Measurements from ENCODE around the gene SORCS2.

Gene SORCS2

DNA sequence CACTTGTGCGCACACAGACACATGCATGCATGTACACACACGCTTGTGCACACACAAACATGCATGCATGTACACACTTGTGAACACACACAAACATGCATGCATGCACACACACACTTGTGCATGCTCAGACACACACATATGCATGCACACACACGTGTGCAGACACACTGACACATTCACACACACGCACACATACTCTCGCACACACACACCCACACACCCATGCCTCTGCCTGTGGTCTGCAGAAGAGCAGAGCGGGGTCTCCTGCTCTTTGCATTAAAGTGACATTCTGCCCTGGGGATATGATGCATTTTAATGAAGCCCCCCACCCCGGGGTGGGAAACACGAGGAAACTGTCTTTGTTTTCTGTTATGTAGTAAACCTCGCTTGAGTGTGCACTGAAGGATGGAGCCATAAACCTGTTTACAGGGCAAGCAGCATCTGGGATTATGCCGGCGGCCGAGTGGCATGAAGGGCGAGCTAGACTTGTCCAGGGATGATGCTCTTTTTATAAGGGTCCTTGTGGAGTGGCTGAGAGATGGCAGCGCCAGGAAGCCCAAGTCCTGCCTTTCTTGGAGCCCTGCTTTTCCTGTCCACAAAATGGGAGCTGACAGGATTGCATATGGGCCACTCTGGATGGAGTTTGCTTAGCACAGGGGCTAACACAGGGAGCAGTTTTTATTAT lies 224.6 kb downstream of the SORCS2 start:
- in situ Hi-C loops (cut with MboI; ENCODE audit: low sequenced_read_pairs, unreplicated experiment): no loop called here
- TF ChIP-seq, protein P1, sequence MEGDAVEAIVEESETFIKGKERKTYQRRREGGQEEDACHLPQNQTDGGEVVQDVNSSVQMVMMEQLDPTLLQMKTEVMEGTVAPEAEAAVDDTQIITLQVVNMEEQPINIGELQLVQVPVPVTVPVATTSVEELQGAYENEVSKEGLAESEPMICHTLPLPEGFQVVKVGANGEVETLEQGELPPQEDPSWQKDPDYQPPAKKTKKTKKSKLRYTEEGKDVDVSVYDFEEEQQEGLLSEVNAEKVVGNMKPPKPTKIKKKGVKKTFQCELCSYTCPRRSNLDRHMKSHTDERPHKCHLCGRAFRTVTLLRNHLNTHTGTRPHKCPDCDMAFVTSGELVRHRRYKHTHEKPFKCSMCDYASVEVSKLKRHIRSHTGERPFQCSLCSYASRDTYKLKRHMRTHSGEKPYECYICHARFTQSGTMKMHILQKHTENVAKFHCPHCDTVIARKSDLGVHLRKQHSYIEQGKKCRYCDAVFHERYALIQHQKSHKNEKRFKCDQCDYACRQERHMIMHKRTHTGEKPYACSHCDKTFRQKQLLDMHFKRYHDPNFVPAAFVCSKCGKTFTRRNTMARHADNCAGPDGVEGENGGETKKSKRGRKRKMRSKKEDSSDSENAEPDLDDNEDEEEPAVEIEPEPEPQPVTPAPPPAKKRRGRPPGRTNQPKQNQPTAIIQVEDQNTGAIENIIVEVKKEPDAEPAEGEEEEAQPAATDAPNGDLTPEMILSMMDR (IDR thresholded peaks at IDR 0.05; ENCODE audit: borderline replicate concordance, control extremely low read depth, extremely low read depth, insufficient read depth, missing control alignments): no peak
- DNase-seq (ENCODE audit: low spot score): no peak

DNA sequence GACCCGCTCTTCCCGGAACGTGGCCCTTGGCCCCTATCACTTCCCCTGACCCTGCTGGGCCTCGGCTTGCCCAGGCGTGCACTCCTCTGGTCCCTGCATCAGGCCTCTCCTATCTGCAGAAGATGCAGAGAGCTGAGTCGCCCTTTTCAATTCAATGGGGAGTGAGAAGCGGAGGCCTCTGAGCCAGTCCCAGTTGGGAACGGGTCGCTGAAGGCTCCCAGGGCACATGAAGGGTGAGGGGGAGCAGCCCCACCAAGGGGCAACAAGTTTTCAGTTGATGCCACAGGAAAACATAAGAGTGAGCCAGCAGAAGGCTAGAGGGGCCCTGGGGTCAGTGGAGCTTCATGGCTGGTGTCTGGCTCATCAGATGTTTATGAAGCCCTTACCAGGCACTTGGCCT lies 225.3 kb downstream of the SORCS2 start:
- no peak for DNase-seq (ENCODE audit: low spot score)
- in situ Hi-C loops (cut with MboI; ENCODE audit: low sequenced_read_pairs, unreplicated experiment): no loop called here
- TF ChIP-seq, protein P1 (IDR thresholded peaks at IDR 0.05; ENCODE audit: borderline replicate concordance, control extremely low read depth, extremely low read depth, insufficient read depth, missing control alignments): no peak

- in situ Hi-C loops (cut with MboI; ENCODE audit: low sequenced_read_pairs, unreplicated experiment): no loop called here
- TF ChIP-seq, protein P1 (IDR thresholded peaks at IDR 0.05; ENCODE audit: borderline replicate concordance, control extremely low read depth, extremely low read depth, insufficient read depth, missing control alignments): no peak
- no peak for DNase-seq (ENCODE audit: low spot score)
These were observed 226.0 kb downstream of the SORCS2 start for GRCh38 chr4:7418131-7418943.

DNA sequence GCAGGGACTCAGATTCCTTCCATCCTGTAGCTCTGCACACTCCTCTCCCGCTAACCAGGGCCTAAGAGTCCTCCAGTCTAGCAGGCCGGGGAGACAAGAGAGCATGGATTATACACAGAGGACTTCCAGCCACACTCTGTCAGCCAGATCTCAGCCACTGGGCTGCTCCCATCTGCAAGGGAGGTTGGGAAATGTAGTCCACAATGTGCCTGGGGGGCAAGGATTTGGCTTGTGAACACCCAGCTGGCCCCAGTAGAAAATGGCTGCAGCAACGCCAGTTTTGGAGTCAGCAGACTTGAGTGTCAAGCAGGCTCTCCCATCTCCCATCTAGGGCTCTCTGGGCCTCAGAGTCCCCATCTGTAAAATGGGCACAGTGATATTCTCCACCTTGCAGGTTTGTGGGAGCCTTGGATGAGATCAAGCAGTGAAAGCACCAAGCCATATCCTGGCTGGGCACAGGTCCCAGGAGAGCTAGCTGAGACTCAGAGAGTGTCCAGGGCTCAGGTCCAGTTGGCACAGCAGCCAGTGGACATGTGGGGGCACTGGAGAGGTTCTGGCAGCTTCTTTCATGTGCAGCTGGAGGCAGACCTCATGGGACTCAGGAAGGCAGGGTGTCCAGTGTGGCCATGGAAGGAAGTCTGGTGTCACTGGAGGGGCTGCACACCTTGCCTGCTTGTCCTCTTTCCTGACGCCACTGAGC lies 227.8 kb downstream of the SORCS2 start:
- in situ Hi-C loops (cut with MboI; ENCODE audit: low sequenced_read_pairs, unreplicated experiment): no loop called here
- DNase-seq (ENCODE audit: low spot score): no peak
- TF ChIP-seq, protein P1 (IDR thresholded peaks at IDR 0.05; ENCODE audit: borderline replicate concordance, control extremely low read depth, extremely low read depth, insufficient read depth, missing control alignments): no peak

DNA sequence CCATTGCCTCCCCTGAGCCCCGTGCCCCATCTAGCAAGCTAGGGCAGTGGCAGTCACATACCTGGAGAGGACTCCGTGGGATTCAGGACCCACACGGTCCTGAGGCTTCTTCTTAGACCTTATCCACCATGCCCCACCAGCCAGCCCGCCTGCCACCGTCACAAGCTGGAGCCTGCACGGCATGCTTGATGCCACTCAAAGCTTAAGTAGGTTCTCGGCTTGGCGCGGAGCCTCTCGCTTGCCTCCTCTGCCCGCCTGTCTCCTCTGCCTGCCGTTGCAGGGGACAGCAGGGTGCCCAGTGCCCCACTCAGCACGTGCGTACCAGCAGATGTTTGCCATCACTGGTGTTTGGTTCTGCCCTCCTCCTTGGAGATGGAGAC lies 228.3 kb downstream of the SORCS2 start:
- TF ChIP-seq, protein P1 (IDR thresholded peaks at IDR 0.05; ENCODE audit: borderline replicate concordance, control extremely low read depth, extremely low read depth, insufficient read depth, missing control alignments): no peak
- DNase-seq (ENCODE audit: low spot score): no peak
- in situ Hi-C loops (cut with MboI; ENCODE audit: low sequenced_read_pairs, unreplicated experiment): no loop called here

GRCh38 chr4:7421356-7422150 lies 229.2 kb downstream of the SORCS2 start:
- in situ Hi-C loops (cut with MboI; ENCODE audit: low sequenced_read_pairs, unreplicated experiment): no loop called here
- TF ChIP-seq, protein P1 (IDR thresholded peaks at IDR 0.05; ENCODE audit: borderline replicate concordance, control extremely low read depth, extremely low read depth, insufficient read depth, missing control alignments): no peak
- no peak for DNase-seq (ENCODE audit: low spot score)

All from GM13976 (cell line).